Glutamatergic neuron (in vitro differentiated cells): Measurements from ENCODE around the gene ZNF792. TPM values are rescaled to one million over a fixed set of nuclear protein-coding genes. Genes with fewer than 3 reads are reported as not detected.
"Not testable (repeated sequence)": the region's sequence is repeated elsewhere in the genome, so short reads cannot be mapped to it uniquely, and the experiment has no call there.

Experiments
- DNase-seq: peaks from one replicate; pipeline ENCODE4 v3.0.0; 2022
- H3K27ac Mint-ChIP-seq: one replicate; pipeline ENCODE4 v1.8.0; 2020; ENCODE audit warnings: mild to moderate bottlenecking, mixed read lengths, inconsistent platforms; ENCODE audit not compliant: unreplicated experiment
- H3K27me3 Mint-ChIP-seq: one replicate; pipeline ENCODE4 v1.8.0; 2020; ENCODE audit warnings: mild to moderate bottlenecking, moderate library complexity, mixed read lengths, inconsistent platforms; ENCODE audit not compliant: unreplicated experiment
- H3K36me3 Mint-ChIP-seq: one replicate; pipeline ENCODE4 v1.8.0; 2020; ENCODE audit warnings: mild to moderate bottlenecking, mixed read lengths, inconsistent platforms; ENCODE audit not compliant: unreplicated experiment
- H3K4me1 Mint-ChIP-seq: one replicate; pipeline ENCODE4 v1.8.0; 2020; ENCODE audit warnings: mild to moderate bottlenecking, low read depth, mixed read lengths, inconsistent platforms; ENCODE audit not compliant: unreplicated experiment
- H3K4me3 Mint-ChIP-seq: one replicate; pipeline ENCODE4 v1.8.0; 2020; ENCODE audit warnings: mild to moderate bottlenecking, mixed read lengths, inconsistent platforms; ENCODE audit not compliant: unreplicated experiment
- H3K9me3 Mint-ChIP-seq: one replicate; pipeline ENCODE4 v1.8.0; 2020; ENCODE audit warnings: mild to moderate bottlenecking, moderate library complexity, mixed read lengths, inconsistent platforms; ENCODE audit not compliant: unreplicated experiment
- total RNA-seq: library from RNA; stranded (reverse); fragmentation: NEBNext Ultra II Directional; extraction: Animal tissue kit (Norgen Biotek cat#: 25700); gene quantifications from one replicate; pipeline ENCODE4 v1.2.1, GENCODE V29; 2021; ENCODE audit not compliant: unreplicated experiment
- TF ChIP-seq, protein P1 (sequence below): fragments of 200-600 bp; sonication (generic); IDR thresholded peaks from one replicate; pipeline ENCODE4 v1.5.0; 2021; ENCODE audit not compliant: partially characterized antibody, unreplicated experiment

Gene ZNF792
- total RNA-seq, 1 donor from 2014 or later = 6.4 TPM

DNA sequence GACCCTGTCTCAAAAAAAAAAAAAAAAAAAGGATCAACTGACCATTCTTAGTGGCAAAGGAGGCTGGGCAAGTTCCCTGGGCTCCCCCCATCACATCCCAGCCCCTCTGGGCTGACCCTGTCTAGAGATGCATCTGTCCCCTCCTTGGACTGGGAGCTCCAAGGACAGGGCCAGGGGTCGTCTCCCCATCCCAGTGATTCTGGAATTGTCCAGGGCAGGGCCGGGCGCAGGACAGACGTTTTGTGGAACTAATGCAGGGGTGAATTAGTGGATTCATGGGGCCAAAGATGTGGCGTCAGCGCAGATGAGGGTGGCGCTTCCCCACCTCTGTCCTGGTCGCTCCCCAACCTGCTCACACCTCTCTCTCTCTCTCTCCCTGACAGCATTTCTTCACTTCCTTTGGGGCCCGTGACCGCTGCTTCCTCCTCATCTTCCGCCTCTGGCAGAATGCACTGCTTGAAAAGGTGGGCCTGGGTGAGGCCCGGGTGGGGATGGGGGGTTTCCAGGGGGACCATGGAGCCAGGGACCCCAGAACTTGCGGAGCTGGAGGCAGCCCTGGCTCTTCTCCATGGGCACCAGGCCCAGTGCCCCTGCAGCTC lies 47.2 kb upstream of the ZNF792 start:
- Mint-ChIP-seq H3K27ac (no peak overlapping the region), H3K36me3 (no peaks in the 10 kb centered on the region)

DNA sequence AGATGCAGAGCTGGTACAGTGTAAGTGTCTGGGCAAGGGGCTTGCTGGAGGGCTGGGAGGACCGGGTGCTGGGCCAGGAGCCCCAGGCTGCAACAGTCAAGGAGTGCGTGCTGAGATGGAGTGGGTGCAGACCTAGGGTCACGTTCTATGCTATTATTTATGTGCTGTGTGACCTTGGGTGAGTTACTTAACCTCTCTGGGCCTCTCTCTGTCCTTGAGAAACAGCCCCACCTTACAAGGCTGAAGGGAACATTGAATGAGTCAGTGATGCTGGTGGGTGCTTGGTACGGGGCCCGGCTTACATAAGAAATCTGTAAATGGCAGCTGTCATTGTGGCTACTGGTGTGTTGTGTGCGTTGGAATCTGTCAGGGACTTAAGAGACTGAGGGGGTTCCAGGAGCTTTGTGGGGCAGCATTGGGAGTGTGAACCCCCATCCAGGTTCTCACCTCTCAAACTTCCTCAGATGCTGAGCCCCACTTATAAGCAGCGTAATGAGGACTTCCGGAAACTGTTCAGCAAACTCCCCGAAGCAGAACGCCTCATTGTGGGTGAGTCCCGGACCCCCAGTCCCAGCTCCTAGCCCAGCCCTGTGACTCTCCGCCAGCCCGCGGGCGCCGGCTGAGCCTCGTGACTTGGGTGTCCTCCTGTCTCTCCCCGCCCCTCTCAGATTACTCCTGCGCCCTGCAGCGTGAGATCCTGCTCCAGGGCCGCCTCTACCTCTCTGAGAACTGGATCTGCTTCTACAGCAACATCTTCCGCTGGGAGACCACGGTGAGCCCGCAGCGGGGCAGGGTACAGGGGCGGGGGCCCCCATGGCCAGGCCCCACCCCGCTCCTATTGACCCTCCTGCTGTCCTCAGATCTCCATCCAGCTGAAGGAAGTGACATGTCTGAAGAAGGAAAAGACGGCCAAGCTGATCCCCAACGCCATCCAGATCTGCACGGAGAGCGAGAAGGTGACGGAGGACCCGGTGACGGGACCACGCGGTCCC lies 45.7 kb upstream of the ZNF792 start:
- H3K9me3 Mint-ChIP-seq = peaks cover 6% of the 10 kb centered on the region

More for the DNA sequence above, 47.2 kb upstream of the ZNF792 start:
- Mint-ChIP-seq H3K27me3 (peaks cover 7% of the 10 kb centered on the region), H3K4me1 (no peaks in the 10 kb centered on the region), H3K4me3 (no peak overlapping the region), H3K9me3 (peaks cover 6% of the 10 kb centered on the region)
- TF ChIP-seq, protein P1, sequence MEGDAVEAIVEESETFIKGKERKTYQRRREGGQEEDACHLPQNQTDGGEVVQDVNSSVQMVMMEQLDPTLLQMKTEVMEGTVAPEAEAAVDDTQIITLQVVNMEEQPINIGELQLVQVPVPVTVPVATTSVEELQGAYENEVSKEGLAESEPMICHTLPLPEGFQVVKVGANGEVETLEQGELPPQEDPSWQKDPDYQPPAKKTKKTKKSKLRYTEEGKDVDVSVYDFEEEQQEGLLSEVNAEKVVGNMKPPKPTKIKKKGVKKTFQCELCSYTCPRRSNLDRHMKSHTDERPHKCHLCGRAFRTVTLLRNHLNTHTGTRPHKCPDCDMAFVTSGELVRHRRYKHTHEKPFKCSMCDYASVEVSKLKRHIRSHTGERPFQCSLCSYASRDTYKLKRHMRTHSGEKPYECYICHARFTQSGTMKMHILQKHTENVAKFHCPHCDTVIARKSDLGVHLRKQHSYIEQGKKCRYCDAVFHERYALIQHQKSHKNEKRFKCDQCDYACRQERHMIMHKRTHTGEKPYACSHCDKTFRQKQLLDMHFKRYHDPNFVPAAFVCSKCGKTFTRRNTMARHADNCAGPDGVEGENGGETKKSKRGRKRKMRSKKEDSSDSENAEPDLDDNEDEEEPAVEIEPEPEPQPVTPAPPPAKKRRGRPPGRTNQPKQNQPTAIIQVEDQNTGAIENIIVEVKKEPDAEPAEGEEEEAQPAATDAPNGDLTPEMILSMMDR = no peak
- DNase-seq = no peak

DNA sequence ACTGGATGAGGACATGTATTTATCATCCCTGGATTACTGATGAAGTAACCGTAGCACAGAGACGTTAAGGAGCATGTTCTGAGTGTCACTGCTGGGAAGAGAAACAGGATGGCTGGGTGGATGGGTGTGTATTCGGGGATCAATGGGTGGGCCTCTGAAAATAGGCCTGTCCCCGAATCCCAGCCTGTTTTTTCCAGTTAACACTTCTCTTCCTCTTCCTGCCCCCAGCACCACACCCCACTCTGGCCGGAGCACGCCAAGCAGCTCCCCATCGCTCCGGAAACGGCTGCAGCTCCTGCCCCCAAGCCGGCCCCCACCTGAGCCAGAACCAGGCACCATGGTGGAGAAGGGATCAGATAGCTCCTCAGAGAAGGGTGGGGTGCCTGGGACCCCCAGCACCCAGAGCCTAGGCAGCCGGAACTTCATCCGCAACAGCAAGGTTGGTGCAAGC lies 44.9 kb upstream of the ZNF792 start:
- H3K27ac Mint-ChIP-seq = no peak overlapping the region
- TF ChIP-seq, protein P1 = no peak
- H3K27me3 Mint-ChIP-seq = peaks cover 5% of the 10 kb centered on the region
- DNase-seq = no peak
- no peak overlapping the region for H3K4me3 Mint-ChIP-seq
- peaks cover 6% of the 10 kb centered on the region for H3K9me3 Mint-ChIP-seq
- no peaks in the 10 kb centered on the region for H3K36me3 Mint-ChIP-seq
- peaks cover 5% of the 10 kb centered on the region for H3K4me1 Mint-ChIP-seq

More for the DNA sequence above, 45.7 kb upstream of the ZNF792 start:
- Mint-ChIP-seq H3K27me3 (peaks cover 7% of the 10 kb centered on the region), H3K4me3 (no peak overlapping the region), H3K4me1 (no peaks in the 10 kb centered on the region), H3K27ac (no peak overlapping the region), H3K36me3 (no peaks in the 10 kb centered on the region)
- no peak for DNase-seq
- TF ChIP-seq, protein P1 = no peak

DNA sequence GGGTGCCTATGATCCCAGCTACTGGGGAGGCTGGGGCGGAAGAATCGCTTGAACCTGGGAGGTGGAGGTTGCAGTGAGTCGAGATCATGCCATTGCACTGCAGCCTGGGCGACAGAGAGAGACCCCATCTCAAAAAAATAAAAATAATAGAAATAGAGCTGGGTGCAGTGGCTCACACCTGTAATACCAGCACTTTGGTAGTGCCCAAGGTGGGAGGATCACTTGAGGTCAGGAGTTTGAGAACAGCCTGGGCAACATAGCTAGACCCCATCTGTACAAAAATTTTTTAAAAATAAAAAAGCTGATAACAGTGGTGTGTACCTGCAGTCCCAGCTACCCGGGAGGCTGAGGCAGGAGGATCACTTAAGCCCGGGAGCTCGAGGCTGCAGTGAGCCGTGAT lies 43.4 kb upstream of the ZNF792 start:
- not testable (repeated sequence) for H3K27me3 Mint-ChIP-seq, DNase-seq, H3K36me3 Mint-ChIP-seq, H3K9me3 Mint-ChIP-seq, H3K4me3 Mint-ChIP-seq, H3K27ac Mint-ChIP-seq
- H3K4me1 Mint-ChIP-seq = peaks cover 12% of the 10 kb centered on the region

DNA sequence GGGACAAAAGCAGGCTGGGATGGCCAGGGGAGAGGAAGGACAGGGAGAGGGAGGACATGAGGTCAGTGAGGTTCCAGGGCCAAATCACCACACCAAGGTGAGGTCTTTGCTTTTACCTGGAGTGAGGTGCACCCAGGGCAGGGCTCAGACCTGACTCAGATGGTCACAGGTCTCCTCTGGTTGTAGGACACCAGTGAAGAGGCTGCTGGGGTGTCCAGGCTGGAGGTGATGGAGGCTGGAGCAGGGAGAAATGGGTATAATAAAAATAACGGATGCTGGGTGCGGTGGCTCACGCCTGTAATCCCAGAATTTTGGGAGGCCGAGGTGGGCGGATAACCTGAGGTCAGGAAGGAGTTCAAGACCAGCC lies 43.0 kb upstream of the ZNF792 start:
- H3K4me1 Mint-ChIP-seq = peaks cover 14% of the 10 kb centered on the region
- TF ChIP-seq, protein P1 = no peak
- H3K27me3 Mint-ChIP-seq = peaks cover 5% of the 10 kb centered on the region
- peaks cover 7% of the 10 kb centered on the region for H3K9me3 Mint-ChIP-seq
- peak overlapping the region; percentile 39 for H3K27ac Mint-ChIP-seq
- no peaks in the 10 kb centered on the region for H3K36me3 Mint-ChIP-seq
- H3K4me3 Mint-ChIP-seq = peak overlapping the region; percentile 9
- DNase-seq = no peak
